22Rv1 (cell line): ENCODE measurements around the gene ATOH8.

Experiments used
- H3K27ac ChIP-seq: fragments of 450-650 bp; 2 replicates; pipeline ENCODE4 v1.5.1; 2017
- ZFX ChIP-seq: fragments of 450-650 bp; IDR thresholded peaks from 2 replicates; pipeline ENCODE4 v1.6.1; 2017; ENCODE audit warnings: antibody characterized with exemption, borderline replicate concordance
- TF ChIP-seq, protein P1 (sequence below): fragments of 450-650 bp; IDR thresholded peaks from 2 replicates; pipeline ENCODE4 v1.5.1; 2017; ENCODE audit warnings: mild to moderate bottlenecking

ATOH8 gene

DNA sequence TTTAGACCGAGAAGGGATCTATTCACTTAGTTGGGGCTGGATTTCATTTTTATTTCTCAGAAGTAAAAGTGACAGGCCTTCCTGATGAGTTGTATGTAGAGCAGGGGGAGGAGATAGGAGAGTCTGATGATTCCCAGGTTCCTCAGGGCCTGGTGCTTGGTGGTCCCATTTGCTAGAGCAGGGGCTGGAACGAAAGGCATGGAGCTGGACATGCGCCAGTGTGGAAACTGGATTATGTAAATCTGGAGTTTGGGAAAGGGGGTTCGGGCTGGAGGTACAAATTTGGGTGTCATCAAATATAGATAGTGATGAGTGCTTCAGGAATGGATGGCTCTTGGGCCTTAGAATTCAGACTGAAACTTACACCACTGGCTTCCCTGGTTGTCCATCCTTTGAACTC, 32.1 kb upstream of the ATOH8 start:
- H3K27ac ChIP-seq, result no peak overlapping the region
- TF ChIP-seq ZFX, result no peak
- TF ChIP-seq, protein P1, sequence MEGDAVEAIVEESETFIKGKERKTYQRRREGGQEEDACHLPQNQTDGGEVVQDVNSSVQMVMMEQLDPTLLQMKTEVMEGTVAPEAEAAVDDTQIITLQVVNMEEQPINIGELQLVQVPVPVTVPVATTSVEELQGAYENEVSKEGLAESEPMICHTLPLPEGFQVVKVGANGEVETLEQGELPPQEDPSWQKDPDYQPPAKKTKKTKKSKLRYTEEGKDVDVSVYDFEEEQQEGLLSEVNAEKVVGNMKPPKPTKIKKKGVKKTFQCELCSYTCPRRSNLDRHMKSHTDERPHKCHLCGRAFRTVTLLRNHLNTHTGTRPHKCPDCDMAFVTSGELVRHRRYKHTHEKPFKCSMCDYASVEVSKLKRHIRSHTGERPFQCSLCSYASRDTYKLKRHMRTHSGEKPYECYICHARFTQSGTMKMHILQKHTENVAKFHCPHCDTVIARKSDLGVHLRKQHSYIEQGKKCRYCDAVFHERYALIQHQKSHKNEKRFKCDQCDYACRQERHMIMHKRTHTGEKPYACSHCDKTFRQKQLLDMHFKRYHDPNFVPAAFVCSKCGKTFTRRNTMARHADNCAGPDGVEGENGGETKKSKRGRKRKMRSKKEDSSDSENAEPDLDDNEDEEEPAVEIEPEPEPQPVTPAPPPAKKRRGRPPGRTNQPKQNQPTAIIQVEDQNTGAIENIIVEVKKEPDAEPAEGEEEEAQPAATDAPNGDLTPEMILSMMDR, result no peak

GRCh38 chr2:85722519-85722918, 31.3 kb upstream of the ATOH8 start:
- TF ChIP-seq, protein P1, result no peak
- no peak for TF ChIP-seq ZFX
- no peak overlapping the region for H3K27ac ChIP-seq

- H3K27ac ChIP-seq, result no peak overlapping the region
- TF ChIP-seq ZFX, result no peak
- TF ChIP-seq, protein P1, result no peak
Observed at GRCh38 chr2:85723707-85724360, 30.0 kb upstream of the ATOH8 start.

GRCh38 chr2:85724731-85725181, 29.0 kb upstream of the ATOH8 start:
- no peak for TF ChIP-seq ZFX
- TF ChIP-seq, protein P1, result no peak
- no peak overlapping the region for H3K27ac ChIP-seq

DNA sequence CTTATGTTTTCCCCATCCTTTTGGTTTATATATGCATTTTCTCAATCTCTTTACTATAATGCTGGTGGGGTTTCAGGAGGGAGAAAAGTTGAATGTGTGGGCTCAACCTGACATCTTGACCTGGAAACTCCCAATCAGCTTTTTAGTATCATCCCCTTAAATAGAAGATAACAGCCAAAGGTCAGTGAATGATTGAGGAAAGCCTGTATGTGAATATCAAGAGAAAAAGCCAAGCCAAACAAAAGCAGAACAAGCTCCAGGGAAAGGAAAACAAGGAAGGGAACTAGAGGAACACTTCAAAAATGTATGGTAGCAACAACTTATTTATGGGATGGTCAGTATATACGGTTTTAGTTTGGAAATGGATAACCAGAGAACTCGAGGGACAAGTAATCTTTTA, 28.3 kb upstream of the ATOH8 start:
- TF ChIP-seq, protein P1, result no peak
- TF ChIP-seq ZFX, result no peak
- no peak overlapping the region for H3K27ac ChIP-seq

DNA sequence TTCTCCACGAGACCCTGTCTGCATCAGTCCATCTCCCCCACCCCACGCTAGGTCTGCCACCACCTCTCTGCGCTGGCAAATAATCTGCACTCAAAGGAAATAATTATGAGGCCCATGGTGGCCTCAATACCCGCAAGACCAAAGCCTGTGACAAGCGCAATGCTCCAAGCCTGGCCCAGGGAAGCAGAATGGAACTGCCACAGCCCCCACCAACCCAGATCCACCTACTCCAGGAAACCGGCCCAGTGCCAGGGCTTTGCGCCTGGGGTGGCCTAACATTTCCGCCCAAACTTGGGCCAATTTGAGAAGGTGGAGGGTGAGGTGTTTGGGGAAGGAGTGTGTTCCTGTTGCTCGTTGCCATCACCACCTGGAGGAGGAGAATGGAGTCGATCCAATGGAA, 26.0 kb upstream of the ATOH8 start:
- TF ChIP-seq, protein P1, result no peak
- no peak for TF ChIP-seq ZFX
- H3K27ac ChIP-seq, result no peak overlapping the region

DNA sequence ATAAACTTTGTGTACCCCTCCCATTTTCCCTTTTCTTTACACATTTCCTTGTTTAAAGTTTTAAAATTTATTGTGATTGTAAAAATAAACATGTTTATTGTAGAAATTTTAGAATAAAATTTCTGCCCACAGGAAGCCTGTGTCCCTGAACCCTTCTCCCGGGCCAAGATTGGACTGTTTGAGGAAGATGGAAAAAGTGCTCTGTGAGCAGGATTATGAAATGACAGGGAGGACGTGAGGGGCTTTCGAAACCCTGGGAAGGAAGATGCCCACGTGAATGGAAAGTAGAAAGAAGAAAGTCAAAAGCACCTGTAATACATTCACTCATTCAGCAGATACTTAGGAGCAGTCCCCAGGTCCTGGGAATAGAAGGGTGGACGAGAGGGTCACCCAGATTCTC, 25.4 kb upstream of the ATOH8 start:
- no peak overlapping the region for H3K27ac ChIP-seq
- no peak for TF ChIP-seq ZFX
- TF ChIP-seq, protein P1, result no peak
